Fibroblast of upper back skin (primary cell): ENCODE data around the gene PIF1.

Experiments used
- DNase-seq: peaks from one replicate; pipeline ENCODE4 v3.0.0-alpha.2; 2013

Gene PIF1

DNA sequence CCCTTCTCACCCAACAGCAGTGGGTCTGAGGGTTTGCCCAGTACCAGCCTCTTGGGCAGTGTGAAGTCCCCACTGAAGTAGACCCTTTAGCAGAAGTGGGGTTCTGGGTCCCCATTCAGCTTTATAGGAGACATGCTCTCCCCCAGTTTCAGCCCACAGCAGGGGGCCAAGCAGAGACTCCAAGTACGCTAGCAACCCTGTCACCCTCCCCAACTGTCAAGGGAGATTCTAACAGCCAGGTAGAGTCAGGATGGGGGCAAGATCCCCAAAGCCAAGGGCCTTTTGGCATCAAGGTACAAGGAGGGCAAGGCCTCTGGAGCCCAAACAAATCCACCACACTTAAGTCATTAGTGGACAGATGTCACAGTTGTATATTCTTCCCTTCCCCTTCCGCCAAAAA is 51.8 kb downstream of the PIF1 start:
- DNase-seq, result no peak

DNA sequence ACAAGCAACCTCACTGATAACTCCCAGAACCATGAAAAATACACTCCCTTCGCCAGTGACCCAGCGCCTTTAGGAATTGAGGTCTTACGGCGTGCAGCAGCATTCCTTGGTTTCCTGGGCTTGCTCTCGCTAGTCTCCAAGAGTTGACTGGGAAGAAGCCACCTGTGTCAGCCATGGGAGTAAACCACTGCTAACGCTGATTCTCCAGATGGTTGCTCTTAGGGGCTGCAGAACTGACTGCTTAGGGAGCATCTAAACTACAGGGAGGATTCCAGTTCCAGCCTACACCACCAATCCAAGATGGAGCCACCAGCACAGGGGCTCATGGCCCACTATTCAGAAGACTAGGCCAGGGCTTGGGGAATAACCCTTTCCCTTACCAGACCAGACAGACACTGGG is 52.5 kb downstream of the PIF1 start:
- no peak for DNase-seq

DNA sequence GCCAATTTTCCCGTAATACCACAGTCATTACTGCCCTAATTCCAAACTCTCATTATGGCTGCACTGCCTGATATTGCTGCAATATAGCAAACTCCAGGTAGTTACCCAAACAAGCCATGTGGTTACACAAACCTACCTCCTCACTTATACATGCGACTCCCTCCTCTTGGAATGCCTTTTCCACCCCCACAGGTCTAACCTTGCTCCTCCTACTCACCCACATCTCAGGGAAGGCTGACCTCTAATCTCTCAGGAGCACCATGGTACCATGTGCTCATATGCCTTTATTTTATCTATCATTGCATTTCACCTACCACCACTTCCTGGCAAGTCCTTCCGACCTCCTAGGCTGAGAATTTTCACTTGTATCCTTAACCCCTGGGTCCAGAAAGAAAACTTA is 53.0 kb downstream of the PIF1 start:
- DNase-seq, result no peak

DNA sequence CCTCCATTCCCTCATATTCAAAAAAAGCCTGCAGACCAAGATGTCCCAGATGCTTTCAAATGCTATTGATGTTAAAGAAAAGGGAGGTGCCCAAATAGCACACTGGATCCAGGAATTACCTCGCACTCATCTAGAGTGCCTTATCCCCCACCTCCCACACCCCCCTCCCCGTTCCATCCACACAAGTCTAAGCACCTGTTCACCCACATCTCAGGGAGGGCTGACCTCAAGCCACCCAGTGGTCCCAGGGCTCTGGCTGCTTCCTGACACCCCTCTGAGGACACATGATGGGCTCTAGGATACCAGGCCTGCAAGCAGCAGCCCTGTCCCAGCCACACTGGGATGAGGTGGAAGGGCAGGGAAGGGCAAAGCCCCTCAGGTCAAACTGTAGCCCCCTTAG is 54.8 kb downstream of the PIF1 start:
- DNase-seq, result no peak

DNA sequence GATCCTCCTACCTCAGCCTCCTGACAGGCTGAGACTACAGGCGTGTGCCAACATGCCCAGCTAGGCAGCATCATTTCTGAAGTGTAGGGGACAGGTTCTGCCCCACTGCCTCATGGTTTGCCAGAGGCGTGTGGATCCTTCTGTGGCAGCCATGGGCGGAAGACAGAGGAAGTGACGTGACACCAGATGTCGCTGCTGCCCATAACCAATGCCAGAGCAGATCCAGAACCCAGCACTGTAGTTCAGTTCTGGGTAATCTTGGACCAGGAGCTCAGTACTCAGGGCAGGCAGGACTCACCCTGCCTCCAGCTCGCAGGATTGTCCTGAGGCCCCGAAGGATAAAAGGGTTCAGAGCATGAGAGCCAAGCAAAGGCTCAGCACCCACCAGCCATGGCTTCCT is 58.2 kb downstream of the PIF1 start:
- DNase-seq, result no peak

DNA sequence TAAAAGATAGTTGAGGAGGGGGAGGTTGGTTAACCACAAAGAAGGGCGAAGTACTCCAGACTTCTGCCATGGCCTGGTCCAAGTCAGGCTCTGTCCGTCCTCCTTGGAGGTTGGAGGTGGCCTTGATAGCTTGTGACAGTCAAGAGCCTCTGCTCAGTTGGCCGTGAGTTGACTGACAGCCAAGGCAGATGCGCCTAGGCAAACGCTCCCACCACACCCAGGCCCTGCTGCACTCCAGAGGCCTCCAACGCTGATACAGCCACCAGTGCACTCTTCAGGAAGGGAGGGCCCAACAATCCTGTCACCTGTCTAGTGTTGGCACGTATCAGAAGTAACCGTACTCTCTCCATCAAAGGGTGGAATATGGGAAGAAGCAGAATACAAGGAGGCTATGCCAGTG is 59.4 kb downstream of the PIF1 start:
- no peak for DNase-seq
